A549 treated with CpdA at 1 μM for 4 hours (cell line): Measurements from ENCODE around the gene KTI12. TPM values are rescaled to one million over a fixed set of nuclear protein-coding genes. Genes with fewer than 3 reads are reported as not detected.

Source experiments
- total RNA-seq: library from RNA; stranded (reverse); fragments of 200-300 nt; extraction: Qiagen RNA extraction; gene quantifications from 5 replicates; pipeline ENCODE4 v1.2.3, GENCODE V29; 2022; ENCODE audit warnings: low read depth

Gene KTI12
- total RNA-seq, result 15.0 to 18.8 TPM (median 17.8 TPM) in 5 replicates

DNA sequence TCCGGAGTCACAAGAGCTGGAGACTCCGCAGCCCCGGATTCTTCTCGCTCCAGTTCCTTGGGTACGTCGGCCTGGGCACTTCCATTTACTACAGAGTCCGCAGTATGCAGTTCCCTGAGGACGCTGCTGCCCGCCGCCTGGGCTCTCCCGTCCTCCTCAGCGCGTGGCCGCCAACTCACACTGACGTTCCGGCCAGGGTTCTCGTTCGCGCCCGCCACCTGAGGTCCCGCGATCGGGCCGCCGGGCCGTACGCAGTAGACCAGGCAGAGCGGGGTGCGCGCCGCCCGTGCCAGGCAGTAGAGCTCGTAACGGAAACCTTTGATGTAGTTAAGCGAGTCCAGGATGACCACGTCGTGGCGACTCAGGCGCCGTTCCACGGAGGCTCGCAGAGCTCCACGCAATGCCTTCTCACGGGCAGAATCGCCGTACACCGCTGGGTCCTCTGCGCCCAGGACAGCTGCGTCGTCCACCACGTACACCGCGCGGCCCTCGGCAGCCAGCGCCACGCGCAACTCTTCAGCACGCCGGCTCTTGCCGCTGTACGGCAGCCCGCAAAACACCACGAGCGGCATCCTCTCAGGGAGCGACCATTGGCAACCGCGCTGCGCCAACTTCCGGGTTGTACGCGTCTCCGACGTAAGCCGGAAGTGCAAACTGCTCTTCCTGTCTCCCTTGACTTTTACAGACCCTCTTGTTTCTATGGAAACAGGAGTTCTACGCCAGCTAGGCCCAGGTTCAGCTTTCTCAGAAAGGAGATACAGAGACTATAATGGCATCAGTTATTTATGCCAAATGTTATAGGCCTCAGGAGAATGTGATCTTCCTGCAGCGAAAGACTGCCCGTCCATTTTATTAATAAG is at the start of gene KTI12:
Gene KTI12 (minus strand): TSS at position 621 of the 860 bp plus-strand sequence. CDS start 49 bp downstream, at position 572.

DNA sequence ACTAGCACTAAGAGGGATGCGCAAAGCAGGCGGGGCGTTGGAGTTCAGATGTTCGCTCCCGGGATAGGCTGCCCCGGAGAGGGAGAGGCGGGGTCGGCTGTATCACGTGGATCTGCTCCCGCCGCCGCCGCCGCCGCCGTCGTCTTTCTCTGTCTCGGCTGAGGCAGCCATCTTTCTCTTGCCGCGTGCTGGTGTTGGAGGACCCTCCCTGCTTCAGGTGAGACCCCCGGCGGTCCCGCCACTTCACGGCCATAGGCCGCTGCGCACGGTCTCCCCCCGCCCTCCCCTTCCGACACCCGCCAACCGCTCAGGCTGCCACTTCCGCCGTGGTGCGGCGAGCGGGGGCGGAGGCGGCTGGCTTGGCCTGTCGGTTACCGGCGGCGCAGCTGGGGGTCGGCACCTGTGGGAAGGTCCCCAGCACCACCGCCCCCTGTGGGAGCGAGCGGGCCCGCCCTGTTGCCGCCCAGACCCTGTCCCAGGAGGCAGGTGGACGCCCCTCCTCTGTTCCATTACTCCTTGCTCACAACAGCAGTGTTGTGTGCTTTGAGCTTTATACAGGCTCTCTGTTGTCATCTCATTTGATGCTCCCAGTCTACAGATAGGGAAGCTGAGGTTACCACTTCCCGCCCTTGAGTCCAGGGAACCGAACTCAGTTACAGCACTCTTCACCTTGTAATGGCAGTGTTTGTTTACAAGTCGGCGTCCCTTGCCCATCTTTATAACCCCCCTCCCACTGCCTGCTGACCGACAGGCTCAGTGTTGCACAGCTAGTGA is 22.7 kb upstream of the KTI12 start, which contains the start of gene BTF3L4:
Gene BTF3L4 (plus strand): TSS at position 133 of the 774 bp plus-strand sequence. CDS start 3,553 bp downstream, outside the sequence.

GRCh38 chr1:52055066-52055865 is 21.7 kb upstream of the KTI12 start, which contains the start of gene TXNDC12:
Gene TXNDC12, minus strand, starts transcription at chr1:52055191. Its CDS starts 95 bp downstream, at chr1:52055096.

GRCh38 chr1:51990478-51990965 is 43.1 kb downstream of the KTI12 start, which contains the start of gene RAB3B:
Gene RAB3B, minus strand, starts transcription at chr1:51990700. Its CDS starts 13,583 bp downstream, at chr1:51977117.

Other genes with a start within 250 kb of the KTI12 start
- gene NRDC, start 155.1 kb downstream of the KTI12 start, total RNA-seq, result 80.4 to 83.7 TPM (median 81.7 TPM) in 5 replicates
- 6.0 to 12.8 TPM (median 7.0 TPM) in 5 replicates for gene RAB3B, start 43.1 kb downstream of the KTI12 start, total RNA-seq
- 34.0 to 44.2 TPM (median 38.2 TPM) in 5 replicates for gene TXNDC12, start 21.4 kb upstream of the KTI12 start, total RNA-seq
- 29.4 to 45.1 TPM (median 31.8 TPM) in 5 replicates for gene BTF3L4, start 22.5 kb upstream of the KTI12 start, total RNA-seq
- gene ZFYVE9, start 108.3 kb upstream of the KTI12 start, total RNA-seq, result 6.9 to 10.4 TPM (median 7.8 TPM) in 5 replicates